ENCODE measurements around the gene CNOT10.

- TF ChIP-seq CTCF (IDR thresholded peaks at IDR 0.05), result no peak
- TF ChIP-seq POLR2AphosphoS5 (IDR thresholded peaks at IDR 0.05), result no peak
- TF ChIP-seq POLR2A (IDR thresholded peaks at IDR 0.05), result no peak
Measured at GRCh38 chr3:32734756-32735155, 49.8 kb downstream of the CNOT10 start.
